Measurements from ENCODE around the gene RAB40B. TPM values are rescaled to one million over a fixed set of nuclear protein-coding genes. Genes with fewer than 3 reads are reported as not detected.

Gene RAB40B
- total and polyA plus RNA-seq, 8 donors: 6.8 to 25.7 (median 19.5) TPM

DNA sequence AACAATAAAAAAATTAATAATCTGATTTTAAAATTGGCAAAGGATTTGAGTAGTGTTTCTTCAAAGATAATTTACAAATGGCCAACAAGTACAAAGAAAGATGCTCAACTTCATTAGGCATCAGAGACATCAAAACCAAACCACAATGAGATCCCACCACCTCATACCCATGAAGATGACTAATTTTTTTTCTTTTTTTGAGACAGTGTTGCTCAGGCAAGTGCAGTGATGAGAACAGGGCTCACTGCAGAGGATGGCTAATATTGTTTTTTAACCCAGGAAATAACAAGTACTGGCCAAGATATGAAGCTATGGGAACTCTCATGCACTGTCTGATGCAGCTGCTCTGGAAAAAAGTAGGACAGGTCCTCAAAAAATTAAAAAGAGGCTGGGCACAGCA, 65.2 kb downstream of the RAB40B start:
- Histone ChIP-seq H3K4me3 (no peak overlapping the region), H3K36me3 (peaks cover 0 to 62% of the 10 kb centered on the region in 2 donors), H3K9me3 (peaks cover 0 to 9% of the 10 kb centered on the region in 2 donors), H3K4me1 (no peaks in the 10 kb centered on the region), H3K27ac (no peak overlapping the region), H3K27me3 (no peaks in the 10 kb centered on the region)
- no peak for ATAC-seq
- TF ChIP-seq CTCF (IDR thresholded peaks at IDR 0.05): no peak
- no peak for DNase-seq
- intact Hi-C loops (cut with DNase I): no loop called here

DNA sequence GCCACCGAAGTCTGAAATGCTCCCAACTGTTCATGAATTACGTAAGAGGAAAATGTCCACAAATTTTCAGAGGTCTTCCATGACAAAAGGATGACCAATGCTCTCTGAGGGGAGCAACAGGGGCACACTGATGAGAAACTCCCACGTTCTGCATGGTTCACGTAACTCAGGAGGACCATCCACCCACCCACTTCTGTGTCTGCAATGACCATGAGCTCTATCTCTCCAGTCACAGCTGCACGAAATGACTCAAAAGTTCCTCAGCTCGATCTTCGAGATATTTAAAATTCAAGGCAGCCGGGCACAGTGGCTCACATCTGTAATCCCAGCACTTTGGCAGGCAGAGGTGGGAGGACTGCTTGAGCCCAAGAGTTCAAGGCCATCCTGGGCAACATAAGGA, 66.0 kb downstream of the RAB40B start:
- Histone ChIP-seq H3K27me3 (no peaks in the 10 kb centered on the region), H3K9me3 (peaks cover 0 to 7% of the 10 kb centered on the region in 2 donors), H3K4me1 (peaks cover 0 to 8% of the 10 kb centered on the region in 2 donors), H3K27ac (no peak overlapping the region), H3K4me3 (no peak overlapping the region), H3K36me3 (peaks cover 0 to 67% of the 10 kb centered on the region in 2 donors)
- intact Hi-C loops (cut with DNase I): no loop called here
- TF ChIP-seq CTCF (IDR thresholded peaks at IDR 0.05): no peak
- ATAC-seq: no peak
- DNase-seq: no peak

- no peaks in the 10 kb centered on the region for H3K27me3 ChIP-seq
- H3K9me3 ChIP-seq: no peaks in the 10 kb centered on the region
- H3K27ac ChIP-seq: no peak overlapping the region
- ATAC-seq: no peak
- intact Hi-C loops (cut with DNase I): no loop called here
- H3K4me1 ChIP-seq: peaks cover 0 to 13% of the 10 kb centered on the region in 2 donors
- no peak for TF ChIP-seq CTCF (IDR thresholded peaks at IDR 0.05)
- no peak overlapping the region for H3K4me3 ChIP-seq
- peaks cover 0 to 67% of the 10 kb centered on the region in 2 donors for H3K36me3 ChIP-seq
- no peak for DNase-seq
These were observed 67.0 kb downstream of the RAB40B start for GRCh38 chr17:82631544-82631943.

GRCh38 chr17:82630212-82630611, 68.3 kb downstream of the RAB40B start:
- H3K27ac ChIP-seq: no peak overlapping the region
- no peak for TF ChIP-seq CTCF (IDR thresholded peaks at IDR 0.05)
- peaks cover 0 to 13% of the 10 kb centered on the region in 2 donors for H3K4me1 ChIP-seq
- no peaks in the 10 kb centered on the region for H3K27me3 ChIP-seq
- no peak overlapping the region for H3K4me3 ChIP-seq
- DNase-seq (peak in 1 of 4 donors; percentile 4), ATAC-seq (no peak)
- no peaks in the 10 kb centered on the region for H3K9me3 ChIP-seq
- intact Hi-C loops (cut with DNase I): no loop called here
- H3K36me3 ChIP-seq: peaks cover 0 to 81% of the 10 kb centered on the region in 2 donors

GRCh38 chr17:82629748-82630147, 68.8 kb downstream of the RAB40B start:
- Histone ChIP-seq H3K9me3 (no peaks in the 10 kb centered on the region), H3K4me1 (peaks cover 0 to 13% of the 10 kb centered on the region in 2 donors), H3K27me3 (no peaks in the 10 kb centered on the region), H3K27ac (no peak overlapping the region), H3K36me3 (peaks cover 0 to 85% of the 10 kb centered on the region in 2 donors), H3K4me3 (no peak overlapping the region)
- no peak for TF ChIP-seq CTCF (IDR thresholded peaks at IDR 0.05)
- DNase-seq (peak in 1 of 4 donors; percentile 17), ATAC-seq (no peak)
- intact Hi-C loops (cut with DNase I): no loop called here
